GM23248 (cell line): ENCODE results near the gene PLCXD1. TPM values are rescaled to one million over a fixed set of nuclear protein-coding genes. Genes with fewer than 3 reads are reported as not detected.
"Not testable (repeated sequence)": the region's sequence is repeated elsewhere in the genome, so short reads cannot be mapped to it uniquely, and the experiment has no call there.

Experiments
- DNase-seq: peaks from one replicate; pipeline ENCODE4 v3.0.0-alpha.2; 2015
- H2AFZ ChIP-seq: fragments of 200-600 bp; sonication (generic); 2 replicates; pipeline ENCODE4 v1.6.1; 2016; ENCODE audit warnings: antibody characterized with exemption
- H3F3A ChIP-seq: fragments of 200-600 bp; sonication (generic); 2 replicates; pipeline ENCODE4 v1.6.1; 2016; ENCODE audit warnings: mild to moderate bottlenecking, antibody characterized with exemption, mixed run types; ENCODE audit not compliant: insufficient read depth
- H3K27ac ChIP-seq: fragments of 200-600 bp; sonication (generic); 2 replicates; pipeline ENCODE4 v1.5.1; 2016; ENCODE audit warnings: mild to moderate bottlenecking
- H3K27me3 ChIP-seq: fragments of 200-600 bp; sonication (generic); replicated peaks from 2 replicates; pipeline ENCODE4 v1.6.1; 2016; ENCODE audit warnings: mild to moderate bottlenecking; ENCODE audit not compliant: insufficient read depth
- H3K36me3 ChIP-seq: fragments of 200-600 bp; sonication (generic); 2 replicates; pipeline ENCODE4 v1.6.1; 2016; ENCODE audit warnings: low read depth, mild to moderate bottlenecking
- H3K4me1 ChIP-seq: fragments of 200-600 bp; sonication (generic); 2 replicates; pipeline ENCODE4 v1.6.1; 2016; ENCODE audit warnings: mild to moderate bottlenecking; ENCODE audit not compliant: insufficient read depth
- H3K4me2 ChIP-seq: fragments of 200-600 bp; sonication (generic); one replicate; pipeline ENCODE4 v1.6.1; 2016; ENCODE audit warnings: mild to moderate bottlenecking; ENCODE audit not compliant: unreplicated experiment
- H3K4me3 ChIP-seq: fragments of 200-600 bp; sonication (generic); 2 replicates; pipeline ENCODE4 v1.5.1; 2016; ENCODE audit warnings: mild to moderate bottlenecking
- H3K79me2 ChIP-seq: fragments of 200-600 bp; sonication (generic); 2 replicates; pipeline ENCODE4 v1.6.1; 2016; ENCODE audit warnings: mild to moderate bottlenecking; ENCODE audit not compliant: insufficient read depth
- H3K9ac ChIP-seq: fragments of 200-600 bp; sonication (generic); 2 replicates; pipeline ENCODE4 v1.6.1; 2016; ENCODE audit warnings: mild to moderate bottlenecking
- H3K9me2 ChIP-seq: fragments of 200-600 bp; sonication (generic); 2 replicates; pipeline ENCODE4 v1.6.1; 2016; ENCODE audit warnings: mixed run types, mild to moderate bottlenecking, moderate library complexity; ENCODE audit not compliant: insufficient read depth
- H3K9me3 ChIP-seq: fragments of 200-600 bp; sonication (generic); one replicate; pipeline ENCODE4 v1.6.1; 2017; ENCODE audit warnings: low read depth
- H4K20me1 ChIP-seq: fragments of 200-600 bp; sonication (generic); 2 replicates; pipeline ENCODE4 v1.6.0; 2016; ENCODE audit not compliant: insufficient read depth
- EZH2 ChIP-seq: fragments of 200-600 bp; sonication (generic); IDR thresholded peaks from 2 replicates; pipeline ENCODE4 v1.6.1; 2018; ENCODE audit warnings: antibody characterized with exemption, mild to moderate bottlenecking; ENCODE audit not compliant: insufficient read depth, poor library complexity, severe bottlenecking
- EZH2phosphoT487 ChIP-seq: fragments of 200-600 bp; sonication (generic); IDR thresholded peaks from 2 replicates; pipeline ENCODE4 v1.6.1; 2018; ENCODE audit warnings: antibody characterized with exemption, moderate library complexity, mild to moderate bottlenecking, low read depth; ENCODE audit not compliant: insufficient read depth
- WGBS, 2 experiments: methylation state at CpG; one replicate each; pipeline ENCODE4 v1.1.6; 2015 to 2017; ENCODE audit warnings: low lambda C conversion rate in 2 of 2, low coverage in 1 of 2; ENCODE audit errors: missing lambda C conversion rate in 2 of 2; 5-methylcytosine and 5-hydroxymethylcytosine counted together
- in situ Hi-C: fragments of 300-500 bp; cut with MboI; formaldehyde crosslinking; loops from 2 replicates; pipeline ENCODE4 v1.15.0; 2020
- polyA plus RNA-seq: library from polyadenylated mRNA; unstranded; fragments of >200 nt; fragmentation: Nextera tagmentation; extraction: Ambion mirVana; gene quantifications from 2 replicates; pipeline ENCODE4 v1.2.1, GENCODE V29; 2016
- total RNA-seq: library from RNA; depleted of rRNA; stranded (reverse); fragments of >200 nt; shearing (Covaris generic); gene quantifications from 2 replicates; pipeline ENCODE4 v1.2.3, GENCODE V29; 2014

The PLCXD1 gene
- total and polyA plus RNA-seq, 2 experiments from 2014 or later: 3.3 to 4.3 TPM

DNA sequence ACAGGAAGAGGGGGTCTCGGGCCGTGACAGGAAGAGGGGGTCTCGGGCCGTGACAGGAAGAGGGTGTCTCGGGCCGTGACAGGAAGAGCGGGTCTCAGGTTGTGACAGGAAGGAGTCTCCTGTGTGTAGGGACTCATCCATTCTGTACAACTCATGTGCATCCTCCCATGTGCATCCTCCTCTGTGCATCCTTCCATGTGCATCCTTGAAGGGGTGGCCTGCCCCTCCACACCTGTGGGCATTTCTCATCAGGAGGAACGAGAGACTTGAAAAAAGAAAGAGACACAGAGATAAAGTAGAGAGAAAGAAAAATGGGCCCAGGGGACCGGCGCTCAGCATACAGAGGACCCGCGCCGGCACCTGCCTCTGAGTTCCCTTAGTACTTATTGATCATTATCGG is 30.2 kb upstream of the PLCXD1 start:
- Histone ChIP-seq H3K9me2 (no peaks in the 10 kb centered on the region), H3K4me2 (no peak overlapping the region), H2AFZ (no peak overlapping the region), H4K20me1 (no peaks in the 10 kb centered on the region), H3K4me1 (no peaks in the 10 kb centered on the region), H3K4me3 (no peak overlapping the region), H3K36me3 (no peaks in the 10 kb centered on the region), H3F3A (no peaks in the 10 kb centered on the region), H3K27me3 (no peaks in the 10 kb centered on the region), H3K27ac (no peak overlapping the region), H3K9me3 (no peaks in the 10 kb centered on the region), H3K79me2 (no peaks in the 10 kb centered on the region), H3K9ac (no peak overlapping the region)
- 82 to 85% methylated on average over 9 to 14 of the region's 14 CpGs for WGBS, 2 experiments
- TF ChIP-seq EZH2phosphoT487 (no peak), EZH2 (no peak)
- no peak for DNase-seq
- in situ Hi-C loops: no loop called here

DNA sequence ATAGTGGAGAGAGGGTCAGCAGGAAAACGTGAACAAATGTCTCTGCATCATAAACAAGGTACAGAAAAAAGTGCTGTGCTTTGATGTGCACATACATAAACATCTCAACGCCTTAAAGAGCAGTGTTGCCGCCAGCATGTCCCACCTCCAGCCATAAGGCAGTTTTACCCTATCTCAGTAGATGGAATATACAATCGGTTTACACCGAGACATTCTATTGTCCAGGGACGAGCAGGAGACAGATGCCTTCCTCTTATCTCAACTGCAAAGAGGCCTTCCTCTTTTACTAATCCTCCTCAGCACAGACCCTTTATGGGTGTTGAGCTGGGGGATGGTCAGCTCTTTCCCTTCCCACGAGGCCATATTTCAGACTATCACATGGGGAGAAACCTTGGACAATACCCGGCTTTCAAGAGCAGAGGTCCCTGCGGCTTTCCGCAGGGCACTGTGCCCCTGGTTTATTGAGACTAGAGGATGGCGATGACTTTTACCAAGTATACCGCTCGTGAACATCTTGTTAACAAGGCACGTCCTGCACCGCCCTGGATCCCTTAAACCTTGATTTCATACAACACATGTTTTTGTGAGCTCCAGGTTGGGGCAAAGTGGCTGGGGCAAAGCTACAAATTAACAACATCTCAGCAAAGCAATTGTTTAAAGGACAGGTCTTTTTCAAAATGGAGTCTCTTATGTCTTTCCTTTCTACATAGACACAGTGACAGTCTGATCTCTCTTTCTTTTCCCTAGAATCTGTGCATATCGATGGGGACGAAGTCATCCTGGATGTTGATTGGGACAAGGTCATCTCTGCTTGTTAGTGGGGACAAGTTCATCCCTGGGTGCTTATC is 29.6 kb upstream of the PLCXD1 start:
- H3K36me3 ChIP-seq, H3K9me3 ChIP-seq, H3K27me3 ChIP-seq, H3K9me2 ChIP-seq, H3F3A ChIP-seq, H4K20me1 ChIP-seq, H3K79me2 ChIP-seq, H3K4me3 ChIP-seq, H3K4me2 ChIP-seq, H3K9ac ChIP-seq, DNase-seq, H2AFZ ChIP-seq, H3K27ac ChIP-seq, H3K4me1 ChIP-seq, in situ Hi-C loops: not testable (repeated sequence)
- 58 to 62% methylated on average over 16 to 17 of the region's 17 CpGs for WGBS, 2 experiments

DNA sequence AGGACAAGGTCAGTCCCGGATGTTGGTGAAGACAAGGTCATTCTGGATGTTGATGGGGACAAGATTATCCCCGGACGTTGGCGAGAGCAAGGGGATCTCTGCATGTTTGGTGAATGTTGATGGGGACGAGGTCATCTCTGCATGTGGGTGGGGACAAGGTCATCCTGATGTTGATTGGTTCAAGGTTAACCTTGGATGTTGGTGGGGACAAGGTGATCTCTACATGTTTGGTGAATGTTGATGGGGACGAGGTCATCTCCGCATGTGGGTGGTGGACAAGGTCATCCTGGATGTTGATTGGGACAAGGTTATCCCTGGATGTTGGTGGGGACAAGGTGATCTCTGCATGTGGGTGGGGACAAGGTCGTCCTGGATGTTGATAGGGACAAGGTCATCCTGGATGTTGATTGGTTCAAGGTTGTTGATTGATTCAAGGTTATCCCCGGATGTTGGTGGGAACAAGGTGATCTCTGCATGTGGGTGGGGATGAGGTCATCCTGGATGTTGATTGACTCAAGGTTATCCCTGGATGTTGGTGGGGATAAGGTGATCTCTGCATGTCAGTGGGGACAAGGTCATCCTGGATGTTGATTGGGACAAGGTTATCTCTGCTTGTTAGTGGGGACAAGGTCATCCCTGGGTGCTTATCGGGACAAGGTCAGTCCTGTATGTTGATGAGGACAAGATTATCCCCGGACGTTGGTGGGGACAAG is 28.8 kb upstream of the PLCXD1 start:
- Histone ChIP-seq H3K79me2 (no peaks in the 10 kb centered on the region), H4K20me1 (no peaks in the 10 kb centered on the region), H3K9ac (no peak overlapping the region), H3K36me3 (no peaks in the 10 kb centered on the region), H3K4me3 (no peak overlapping the region), H3K9me3 (no peaks in the 10 kb centered on the region), H3K4me2 (no peak overlapping the region), H3K4me1 (no peaks in the 10 kb centered on the region), H2AFZ (no peak overlapping the region), H3K27me3 (no peaks in the 10 kb centered on the region), H3K27ac (no peak overlapping the region), H3K9me2 (no peaks in the 10 kb centered on the region), H3F3A (no peaks in the 10 kb centered on the region)
- in situ Hi-C loops: no loop called here
- 65 to 66% methylated on average over 12 of the region's 12 CpGs for WGBS, 2 experiments
- TF ChIP-seq EZH2phosphoT487 (no peak), EZH2 (no peak)
- no peak for DNase-seq

DNA sequence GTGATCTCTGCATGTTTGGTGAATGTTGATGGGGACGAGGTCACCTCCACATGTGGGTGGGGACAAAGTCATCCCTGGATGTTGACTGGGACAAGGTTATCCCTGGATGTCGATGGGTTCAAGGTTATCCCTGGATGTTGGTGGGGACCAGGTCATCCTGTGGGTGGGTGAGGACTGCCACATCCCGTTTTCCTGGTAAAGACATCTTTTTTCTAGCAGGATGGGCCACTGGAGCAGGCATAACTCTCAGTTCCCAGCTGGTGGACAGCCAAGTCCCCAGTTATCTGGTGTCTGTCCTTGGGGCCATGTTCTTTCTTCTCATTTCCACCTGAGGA is 28.3 kb upstream of the PLCXD1 start:
- H4K20me1 ChIP-seq: no peaks in the 10 kb centered on the region

More for the DNA sequence above, 28.3 kb upstream of the PLCXD1 start:
- DNase-seq: no peak
- no peaks in the 10 kb centered on the region for H3F3A ChIP-seq
- no peak for TF ChIP-seq EZH2
- no peak for TF ChIP-seq EZH2phosphoT487
- no peak overlapping the region for H3K4me3 ChIP-seq
- no peak overlapping the region for H3K9ac ChIP-seq
- H3K4me1 ChIP-seq: no peaks in the 10 kb centered on the region
- no peak overlapping the region for H3K27ac ChIP-seq
- H3K79me2 ChIP-seq: no peaks in the 10 kb centered on the region
- no peaks in the 10 kb centered on the region for H3K9me2 ChIP-seq
- 34 to 36% methylated on average over 3 of the region's 3 CpGs for WGBS, 2 experiments
- no peaks in the 10 kb centered on the region for H3K27me3 ChIP-seq
- H2AFZ ChIP-seq: no peak overlapping the region
- in situ Hi-C loops: no loop called here
- H3K4me2 ChIP-seq: no peak overlapping the region
- H3K36me3 ChIP-seq: no peaks in the 10 kb centered on the region
- no peaks in the 10 kb centered on the region for H3K9me3 ChIP-seq
